RWPE2 (cell line): ENCODE data around the gene TMPRSS11A.

Source experiments
- ATAC-seq: fragments of 200-7000 bp; cut with Tn5 transposase; 3 replicates; pipeline ENCODE4 v1.9.1; 2021; ENCODE audit warnings: low read depth
- DNase-seq: peaks from one replicate; pipeline ENCODE4 v3.0.0-alpha.2; 2020; ENCODE audit warnings: low spot score
- H3K27ac ChIP-seq: fragments of 450-650 bp; 2 replicates; pipeline ENCODE4 v1.5.1; 2017; ENCODE audit warnings: mild to moderate bottlenecking; ENCODE audit not compliant: poor library complexity, severe bottlenecking
- H3K27me3 ChIP-seq: fragments of 250-450 bp; sonication (Bioruptor Pico); 2 replicates; pipeline ENCODE4 v1.5.1; 2021; ENCODE audit warnings: mild to moderate bottlenecking, moderate library complexity; ENCODE audit not compliant: insufficient read depth, poor library complexity, severe bottlenecking
- H3K36me3 ChIP-seq: fragments of 250-450 bp; sonication (Bioruptor Pico); 2 replicates; pipeline ENCODE4 v1.5.1; 2020; ENCODE audit warnings: low read depth, mild to moderate bottlenecking, moderate library complexity
- H3K4me1 ChIP-seq: fragments of 250-450 bp; sonication (Bioruptor Pico); 2 replicates; pipeline ENCODE4 v1.5.1; 2021; ENCODE audit warnings: mild to moderate bottlenecking, moderate library complexity; ENCODE audit not compliant: insufficient read depth, poor library complexity, severe bottlenecking
- H3K4me3 ChIP-seq: fragments of 250-450 bp; sonication (Bioruptor Pico); 2 replicates; pipeline ENCODE4 v1.5.1; 2021; ENCODE audit warnings: mild to moderate bottlenecking, moderate library complexity; ENCODE audit not compliant: severe bottlenecking
- H3K9me3 ChIP-seq: fragments of 250-450 bp; sonication (Bioruptor Pico); 2 replicates; pipeline ENCODE4 v1.5.1; 2021; ENCODE audit warnings: mild to moderate bottlenecking, moderate library complexity; ENCODE audit not compliant: severe bottlenecking
- TF ChIP-seq, protein P1 (sequence below): fragments of 450-650 bp; IDR thresholded peaks from one replicate; pipeline ENCODE4 v1.5.1; 2017; ENCODE audit warnings: mild to moderate bottlenecking, moderate library complexity; ENCODE audit not compliant: poor library complexity, severe bottlenecking

TMPRSS11A gene

GRCh38 chr4:67892253-67892652 is 71.0 kb downstream of the TMPRSS11A start:
- Histone ChIP-seq H3K9me3 (no peaks in the 10 kb centered on the region), H3K4me1 (peaks cover 7% of the 10 kb centered on the region), H3K36me3 (no peaks in the 10 kb centered on the region), H3K27ac (no peak overlapping the region), H3K27me3 (no peaks in the 10 kb centered on the region), H3K4me3 (no peak overlapping the region)
- peak; percentile 83 for ATAC-seq
- no peak for DNase-seq
- TF ChIP-seq, protein P1, sequence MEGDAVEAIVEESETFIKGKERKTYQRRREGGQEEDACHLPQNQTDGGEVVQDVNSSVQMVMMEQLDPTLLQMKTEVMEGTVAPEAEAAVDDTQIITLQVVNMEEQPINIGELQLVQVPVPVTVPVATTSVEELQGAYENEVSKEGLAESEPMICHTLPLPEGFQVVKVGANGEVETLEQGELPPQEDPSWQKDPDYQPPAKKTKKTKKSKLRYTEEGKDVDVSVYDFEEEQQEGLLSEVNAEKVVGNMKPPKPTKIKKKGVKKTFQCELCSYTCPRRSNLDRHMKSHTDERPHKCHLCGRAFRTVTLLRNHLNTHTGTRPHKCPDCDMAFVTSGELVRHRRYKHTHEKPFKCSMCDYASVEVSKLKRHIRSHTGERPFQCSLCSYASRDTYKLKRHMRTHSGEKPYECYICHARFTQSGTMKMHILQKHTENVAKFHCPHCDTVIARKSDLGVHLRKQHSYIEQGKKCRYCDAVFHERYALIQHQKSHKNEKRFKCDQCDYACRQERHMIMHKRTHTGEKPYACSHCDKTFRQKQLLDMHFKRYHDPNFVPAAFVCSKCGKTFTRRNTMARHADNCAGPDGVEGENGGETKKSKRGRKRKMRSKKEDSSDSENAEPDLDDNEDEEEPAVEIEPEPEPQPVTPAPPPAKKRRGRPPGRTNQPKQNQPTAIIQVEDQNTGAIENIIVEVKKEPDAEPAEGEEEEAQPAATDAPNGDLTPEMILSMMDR: no peak

DNA sequence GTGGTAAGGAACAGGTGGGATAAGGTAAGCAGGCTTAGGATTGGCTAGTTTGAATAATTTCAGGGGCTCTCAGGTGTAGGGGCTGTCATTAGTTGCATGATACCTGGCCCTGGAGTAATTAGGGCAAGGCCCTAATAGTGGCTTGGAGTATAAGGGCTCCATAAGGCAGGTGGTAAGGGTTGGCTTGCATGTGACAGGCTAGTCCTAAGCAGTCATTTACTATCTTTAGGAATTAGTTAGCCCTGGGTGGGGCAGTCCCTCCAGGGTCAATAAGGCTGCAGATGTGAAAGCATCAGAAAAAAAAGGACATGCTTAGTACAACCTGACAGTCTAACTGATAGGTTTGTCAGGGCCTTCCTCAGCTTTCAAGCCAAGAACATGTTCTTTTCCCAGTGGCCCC is 71.6 kb downstream of the TMPRSS11A start:
- Histone ChIP-seq H3K9me3 (no peaks in the 10 kb centered on the region), H3K4me3 (no peak overlapping the region), H3K27me3 (no peaks in the 10 kb centered on the region), H3K36me3 (no peaks in the 10 kb centered on the region), H3K27ac (no peak overlapping the region), H3K4me1 (peaks cover 13% of the 10 kb centered on the region)
- TF ChIP-seq, protein P1: no peak
- DNase-seq (no peak), ATAC-seq (no peak)

DNA sequence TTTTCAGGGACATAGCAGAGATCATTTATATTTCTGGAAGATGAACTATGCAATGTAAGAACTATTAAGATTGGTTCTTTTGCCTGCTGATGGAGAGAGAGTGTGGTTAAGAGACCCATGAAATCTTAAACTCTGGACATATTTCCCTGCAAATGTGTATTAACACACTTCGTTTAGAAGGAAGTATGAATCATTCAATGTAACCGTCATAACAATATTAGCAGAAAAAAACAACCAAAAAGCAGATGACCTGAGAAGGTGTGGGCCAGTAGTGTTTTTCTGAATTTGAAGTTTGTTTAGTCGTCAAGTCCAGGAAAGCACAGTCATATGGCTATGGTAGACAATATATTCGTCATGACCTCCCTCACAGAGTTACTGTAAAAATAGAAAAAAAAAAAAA is 77.0 kb downstream of the TMPRSS11A start:
- Histone ChIP-seq H3K4me1 (peaks cover 29% of the 10 kb centered on the region), H3K36me3 (no peaks in the 10 kb centered on the region), H3K27me3 (no peaks in the 10 kb centered on the region), H3K9me3 (no peaks in the 10 kb centered on the region), H3K4me3 (no peak overlapping the region), H3K27ac (peak overlapping the region; percentile 98)
- DNase-seq (no peak), ATAC-seq (peak; percentile 53)
- TF ChIP-seq, protein P1: no peak

DNA sequence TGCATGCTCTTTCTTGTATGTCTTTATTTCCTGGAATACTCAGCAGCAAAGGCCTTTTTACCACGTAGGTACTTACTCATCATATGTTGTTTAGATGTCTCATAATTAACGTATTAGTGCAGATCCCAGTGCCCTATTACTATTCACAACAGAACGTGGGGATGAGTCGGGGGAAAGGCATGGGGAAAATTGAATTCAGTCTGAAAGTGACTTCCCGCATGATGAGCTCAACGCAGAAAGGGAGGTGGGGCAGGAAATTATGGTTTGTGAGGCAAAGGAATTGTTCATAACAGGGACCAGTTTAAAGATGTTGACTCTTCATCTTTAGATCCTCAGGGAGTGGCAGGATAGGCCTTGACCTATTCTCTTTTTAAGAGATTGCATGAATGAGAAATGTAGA is 77.5 kb downstream of the TMPRSS11A start:
- Histone ChIP-seq H3K4me1 (peaks cover 29% of the 10 kb centered on the region), H3K9me3 (no peaks in the 10 kb centered on the region), H3K36me3 (no peaks in the 10 kb centered on the region), H3K27me3 (no peaks in the 10 kb centered on the region), H3K4me3 (no peak overlapping the region), H3K27ac (peak overlapping the region; percentile 98)
- peak; percentile 99 for ATAC-seq
- TF ChIP-seq, protein P1: no peak
- DNase-seq: peak; percentile 77

- no peak for DNase-seq
- ATAC-seq: no peak
- H3K36me3 ChIP-seq: no peaks in the 10 kb centered on the region
- TF ChIP-seq, protein P1: no peak
- H3K27ac ChIP-seq: peak overlapping the region; percentile 98
- no peak overlapping the region for H3K4me3 ChIP-seq
- H3K4me1 ChIP-seq: peaks cover 29% of the 10 kb centered on the region
- H3K27me3 ChIP-seq: no peaks in the 10 kb centered on the region
- H3K9me3 ChIP-seq: no peaks in the 10 kb centered on the region
Observed at GRCh38 chr4:67884701-67885100, 78.6 kb downstream of the TMPRSS11A start.
